Gastroesophageal sphincter (tissue), 4 donors: ENCODE results near the gene RFTN1. TPM values are rescaled to one million over a fixed set of nuclear protein-coding genes. Genes with fewer than 3 reads are reported as not detected.
A peak's percentile ranks its signal among the peaks of the same experiment; 100 is the strongest.

Experiments used
- ATAC-seq: fragments of 150-250 bp; one replicate; pipeline ENCODE4 v1.9.1; 2016; ENCODE audit warnings: mild to moderate bottlenecking, moderate library complexity
- H3K27ac ChIP-seq, 4 donors: fragments of 200-600 bp; sonication (generic) in 3 of 4; 1 replicate in 3 of 4; 2 replicates in 1 of 4; pipeline ENCODE4 v1.5.1; 2016 to 2019
- H3K27me3 ChIP-seq: fragments of 200-600 bp; sonication (generic); one replicate; pipeline ENCODE4 v1.5.1; 2019
- H3K36me3 ChIP-seq, 2 donors: fragments of 200-600 bp; sonication (generic); one replicate each; pipeline ENCODE4 v1.5.1; 2019; ENCODE audit warnings: control low read depth in 1 of 2
- H3K4me1 ChIP-seq, 3 donors: fragments of 200-600 bp; sonication (generic); 1 replicate in 2 of 3; 2 replicates in 1 of 3; pipeline ENCODE4 v1.5.1; 2016 to 2019; ENCODE audit warnings: control low read depth in 2 of 3
- H3K4me3 ChIP-seq, 2 donors: fragments of 200-600 bp; sonication (generic); one replicate each; pipeline ENCODE4 v1.5.1; 2019; ENCODE audit warnings: mild to moderate bottlenecking in 1 of 2, moderate library complexity in 1 of 2
- H3K9me3 ChIP-seq, 3 donors: fragments of 200-600 bp; sonication (generic); one replicate each; pipeline ENCODE4 v1.5.1; 2017 to 2019; ENCODE audit warnings: control low read depth in 2 of 3
- CTCF ChIP-seq, 4 experiments: fragments of 200-600 bp in 2 of 4; fragments of 450-650 bp in 2 of 4; sonication (generic) in 1 of 4; IDR thresholded peaks; one replicate each; pipeline ENCODE4 v1.5.1; 2017 to 2019; ENCODE audit warnings: antibody characterized with exemption in 4 of 4, mild to moderate bottlenecking in 2 of 4, moderate library complexity in 2 of 4
- EP300 ChIP-seq: sonication (generic); formaldehyde crosslinking; IDR thresholded peaks from one replicate; pipeline ENCODE4 v1.6.1; 2017; ENCODE audit warnings: antibody characterized with exemption, mild to moderate bottlenecking
- POLR2A ChIP-seq, 2 donors: fragments of 450-650 bp; IDR thresholded peaks; one replicate each; pipeline ENCODE4 v1.6.1; 2017; ENCODE audit warnings: antibody characterized with exemption in 2 of 2, mild to moderate bottlenecking in 2 of 2, moderate library complexity in 1 of 2
- POLR2AphosphoS5 ChIP-seq: sonication (generic); formaldehyde crosslinking; IDR thresholded peaks from one replicate; pipeline ENCODE4 v1.6.1; 2017; ENCODE audit warnings: antibody characterized with exemption
- WGBS, 2 donors: methylation state at CpG; one replicate each; pipeline ENCODE4 v1.1.5; 2018; ENCODE audit warnings: low coverage in 1 of 2; 5-methylcytosine and 5-hydroxymethylcytosine counted together
- total RNA-seq, 4 donors: library from RNA; depleted of rRNA; stranded (reverse); fragments of >200 nt; gene quantifications; one replicate each; pipeline ENCODE4 v1.1.0, GENCODE V29; 2016

The RFTN1 gene
- total RNA-seq, 4 donors from 2014 or later, result 30.6 to 110 (median 68.2) TPM

GRCh38 chr3:16551342-16551976 lies 38.0 kb upstream of the RFTN1 start:
- Histone ChIP-seq H3K36me3 (no peaks in the 10 kb centered on the region), H3K4me3 (no peak overlapping the region), H3K27ac (no peak overlapping the region), H3K27me3 (no peaks in the 10 kb centered on the region), H3K9me3 (no peaks in the 10 kb centered on the region), H3K4me1 (peaks cover 0 to 11% (median 4%) of the 10 kb centered on the region in 3 donors)
- TF ChIP-seq POLR2A (IDR thresholded peaks at IDR 0.05), result no peak
- no peak for ATAC-seq
- 76 to 79% methylated on average over 4 of the region's 4 CpGs for WGBS, 2 donors

GRCh38 chr3:16550676-16551341 lies 37.3 kb upstream of the RFTN1 start:
- Histone ChIP-seq H3K9me3 (no peaks in the 10 kb centered on the region), H3K4me1 (peaks cover 0 to 11% (median 4%) of the 10 kb centered on the region in 3 donors), H3K4me3 (peak overlapping the region in 1 of 2 donors; percentile 29), H3K36me3 (no peaks in the 10 kb centered on the region), H3K27me3 (no peaks in the 10 kb centered on the region), H3K27ac (peak overlapping the region in 1 of 4 donors; percentile 7)
- 0 to 13% methylated on average over 3 to 7 of the region's 7 CpGs for WGBS, 2 donors
- TF ChIP-seq CTCF (IDR thresholded peaks at IDR 0.05), result peak; percentile 89 to 95 (median 90)
- no peak for TF ChIP-seq POLR2AphosphoS5
- no peak for TF ChIP-seq POLR2A (IDR thresholded peaks at IDR 0.05)
- peak; percentile 87 for ATAC-seq

GRCh38 chr3:16550305-16550675 lies 36.8 kb upstream of the RFTN1 start:
- WGBS, 2 donors, result 0 to 25% methylated on average over 1 to 4 of the region's 4 CpGs
- Histone ChIP-seq H3K9me3 (no peaks in the 10 kb centered on the region), H3K27ac (peak overlapping the region in 1 of 4 donors; percentile 7), H3K4me1 (peaks cover 0 to 11% (median 4%) of the 10 kb centered on the region in 3 donors), H3K36me3 (no peaks in the 10 kb centered on the region), H3K27me3 (no peaks in the 10 kb centered on the region), H3K4me3 (peak overlapping the region in 1 of 2 donors; percentile 29)
- ATAC-seq, result peak; percentile 35
- no peak for TF ChIP-seq EP300
- no peak for TF ChIP-seq POLR2A (IDR thresholded peaks at IDR 0.05)
- no peak for TF ChIP-seq POLR2AphosphoS5
- TF ChIP-seq CTCF (IDR thresholded peaks at IDR 0.05), result no peak

GRCh38 chr3:16548721-16549120 lies 35.2 kb upstream of the RFTN1 start:
- Histone ChIP-seq H3K27me3 (no peaks in the 10 kb centered on the region), H3K36me3 (no peaks in the 10 kb centered on the region), H3K9me3 (no peaks in the 10 kb centered on the region), H3K4me3 (no peak overlapping the region), H3K27ac (no peak overlapping the region), H3K4me1 (peaks cover 0 to 11% (median 4%) of the 10 kb centered on the region in 3 donors)
- 75 to 76% methylated on average over 4 of the region's 4 CpGs for WGBS, 2 donors
- TF ChIP-seq POLR2A (IDR thresholded peaks at IDR 0.05), result no peak
- no peak for TF ChIP-seq POLR2AphosphoS5
- TF ChIP-seq CTCF (IDR thresholded peaks at IDR 0.05), result no peak
- TF ChIP-seq EP300, result no peak
- ATAC-seq, result no peak

GRCh38 chr3:16547561-16548357 lies 34.3 kb upstream of the RFTN1 start:
- 91 to 95% methylated on average over 4 of the region's 4 CpGs for WGBS, 2 donors
- Histone ChIP-seq H3K4me1 (peaks cover 0 to 11% (median 4%) of the 10 kb centered on the region in 3 donors), H3K9me3 (no peaks in the 10 kb centered on the region), H3K4me3 (no peak overlapping the region), H3K27me3 (no peaks in the 10 kb centered on the region), H3K36me3 (no peaks in the 10 kb centered on the region), H3K27ac (no peak overlapping the region)
- no peak for ATAC-seq
- TF ChIP-seq POLR2AphosphoS5 (no peak), EP300 (no peak), CTCF (IDR thresholded peaks at IDR 0.05) (no peak), POLR2A (IDR thresholded peaks at IDR 0.05) (no peak)
